GM12878 (cell line): ENCODE measurements around the gene TLL1. TPM values are rescaled to one million over a fixed set of nuclear protein-coding genes. Genes with fewer than 3 reads are reported as not detected.

Experiments used
- ATAC-seq: fragments of 200-7000 bp; cut with Tn5 transposase; 3 replicates; pipeline ENCODE4 v1.9.1; 2020; ENCODE audit warnings: mild to moderate bottlenecking, moderate library complexity
- BruUV-seq: library from RNA; stranded (reverse); fragments of 400-500 nt; replicated peaks from 2 replicates; lab custom pipeline; 2021; lab: Mats Ljungman, UMichigan
- CTCF ChIA-PET: fragments of 300-600 bp; sonication (Branson Sonifier 250); formaldehyde crosslinking; extraction: SDS; loops from one replicate; lab custom pipeline; 2021; ENCODE audit warnings: inconsistent platforms; lab: Yijun Ruan, JAX
- POLR2A ChIA-PET: fragments of 350-600 bp; formaldehyde crosslinking; extraction: SDS; loops from one replicate; lab custom pipeline; 2021; ENCODE audit warnings: inconsistent platforms; lab: Charles Lee
- RAD21 ChIA-PET: fragments of 300-600 bp; sonication (Branson Sonifier 250); formaldehyde crosslinking; loops from one replicate; lab custom pipeline; 2023; ENCODE audit warnings: antibody characterized with exemption; ENCODE audit not compliant: unreplicated experiment; lab: Charles Lee
- SMC1A ChIA-PET: fragments of 300-600 bp; sonication (Branson Sonifier 250); formaldehyde crosslinking; loops from one replicate; lab custom pipeline; 2023; ENCODE audit not compliant: unreplicated experiment, uncharacterized antibody; lab: Charles Lee
- DNase-seq: peaks from one replicate; pipeline ENCODE4 v3.0.0-alpha.2; 2011; ENCODE audit warnings: low read depth, low spot score
- FAIRE-seq: peaks from 3 replicates; lab custom pipeline; 2011; peaks lifted over from hg19 to GRCh38; lab: Jason Lieb, UNC
- H2AFZ ChIP-seq: 2 replicates; pipeline ENCODE4 v1.6.0; 2011; ENCODE audit warnings: low read depth, low read length, control low read depth; ENCODE audit not compliant: control insufficient read depth
- H3K27ac ChIP-seq: 2 replicates; pipeline ENCODE4 v1.5.1; 2011; ENCODE audit warnings: control low read depth; ENCODE audit not compliant: control insufficient read depth, insufficient read depth
- H3K27me3 ChIP-seq, 2 experiments: replicated peaks in 1 of 2; 2 replicates each; pipeline versions ENCODE4 v1.6.0 to v1.6.1; 2011; ENCODE audit warnings: low read length in 1 of 2; ENCODE audit not compliant: control insufficient read depth in 2 of 2, insufficient read depth in 2 of 2
- H3K36me3 ChIP-seq, 2 experiments: 2 replicates each; pipeline ENCODE4 v1.5.1; 2011; ENCODE audit warnings: low read length in 1 of 2; ENCODE audit not compliant: control insufficient read depth in 2 of 2, insufficient read depth in 2 of 2
- H3K4me1 ChIP-seq: 2 replicates; pipeline ENCODE4 v1.6.1; 2011; ENCODE audit warnings: mild to moderate bottlenecking, low read length, moderate library complexity, mixed read lengths; ENCODE audit not compliant: control insufficient read depth, insufficient read depth
- H3K4me2 ChIP-seq: 2 replicates; pipeline ENCODE4 v1.6.0; 2011; ENCODE audit warnings: control low read depth; ENCODE audit not compliant: control insufficient read depth, insufficient read depth
- H3K4me3 ChIP-seq: fragments of 200-600 bp; sonication (generic); 2 replicates; pipeline ENCODE4 v1.5.1; 2016
- H3K79me2 ChIP-seq: 2 replicates; pipeline ENCODE4 v1.6.0; 2011; ENCODE audit warnings: low read length; ENCODE audit not compliant: control insufficient read depth, insufficient read depth
- H3K9ac ChIP-seq: 2 replicates; pipeline ENCODE4 v1.8.0; 2011; ENCODE audit warnings: low read length, control low read depth, mixed read lengths; ENCODE audit not compliant: control insufficient read depth, insufficient read depth
- H3K9me3 ChIP-seq: replicated peaks from 3 replicates; pipeline ENCODE4 v1.5.1; 2011; ENCODE audit warnings: mild to moderate bottlenecking, low read length; ENCODE audit not compliant: control insufficient read depth, insufficient read depth
- H4K20me1 ChIP-seq: 2 replicates; pipeline ENCODE4 v1.6.0; 2011; ENCODE audit not compliant: control insufficient read depth, insufficient read depth
- ATF2 ChIP-seq: IDR thresholded peaks from 2 replicates; pipeline ENCODE4 v1.6.1; 2012; ENCODE audit warnings: low read length, inconsistent platforms
- CEBPB ChIP-seq, 2 experiments: fragments of 150-350 bp in 1 of 2; IDR thresholded peaks; 2 replicates each; pipeline ENCODE4 v1.6.1; 2012 to 2014; ENCODE audit warnings: low read depth in 2 of 2, low read length in 2 of 2, borderline replicate concordance in 1 of 2, inconsistent platforms in 1 of 2
- CREB1 ChIP-seq: IDR thresholded peaks from 2 replicates; pipeline ENCODE4 v1.6.1; 2012; ENCODE audit warnings: low read depth, mild to moderate bottlenecking, inconsistent platforms
- CREM ChIP-seq: IDR thresholded peaks from 2 replicates; pipeline ENCODE4 v1.6.1; 2014; ENCODE audit warnings: antibody characterized with exemption, low read depth
- CUX1 ChIP-seq: IDR thresholded peaks from 2 replicates; pipeline ENCODE4 v1.6.1; 2012; ENCODE audit warnings: improper control_type of control experiment, low read depth, low read length; ENCODE audit not compliant: insufficient replicate concordance
- E4F1 ChIP-seq: fragments of 450-650 bp; IDR thresholded peaks from 2 replicates; pipeline ENCODE4 v1.6.1; 2018; ENCODE audit warnings: borderline replicate concordance, mild to moderate bottlenecking; ENCODE audit not compliant: partially characterized antibody
- ESRRA ChIP-seq: IDR thresholded peaks from 2 replicates; pipeline ENCODE4 v1.6.1; 2012; ENCODE audit warnings: mild to moderate bottlenecking, low read length, improper control_type of control experiment
- EZH2 ChIP-seq: IDR thresholded peaks from 2 replicates; pipeline ENCODE4 v1.6.1; 2012; ENCODE audit warnings: low read depth, mild to moderate bottlenecking, control low read depth, inconsistent platforms, low read length, borderline replicate concordance; ENCODE audit not compliant: control insufficient read depth
- FOXK2 ChIP-seq: fragments of 450-650 bp; IDR thresholded peaks from 2 replicates; pipeline ENCODE4 v1.6.1; 2017; ENCODE audit warnings: mild to moderate bottlenecking, moderate library complexity
- MEF2B ChIP-seq: fragments of 450-650 bp; IDR thresholded peaks from 2 replicates; pipeline ENCODE4 v1.6.1; 2018; ENCODE audit warnings: mild to moderate bottlenecking, moderate library complexity; ENCODE audit not compliant: partially characterized antibody, poor library complexity, severe bottlenecking
- MYC ChIP-seq: IDR thresholded peaks from 2 replicates; pipeline ENCODE4 v1.6.1; 2011; ENCODE audit warnings: mild to moderate bottlenecking, low read length, moderate library complexity, inconsistent platforms; ENCODE audit not compliant: insufficient read depth, insufficient replicate concordance, insufficient read length, severe bottlenecking
- RB1 ChIP-seq: fragments of 450-650 bp; formaldehyde crosslinking; IDR thresholded peaks from 2 replicates; pipeline ENCODE4 v1.6.1; 2017; ENCODE audit warnings: mild to moderate bottlenecking, borderline replicate concordance
- RBBP5 ChIP-seq: fragments of 200-600 bp; sonication (generic); conservative IDR thresholded peaks from 2 replicates; pipeline ENCODE4 v1.6.1; 2016
- SMC3 ChIP-seq: IDR thresholded peaks from 2 replicates; pipeline ENCODE4 v1.6.1; 2011; ENCODE audit warnings: low read length, improper control_type of control experiment, borderline replicate concordance
- TAF1 ChIP-seq: IDR thresholded peaks from 2 replicates; pipeline ENCODE4 v1.6.1; 2011; ENCODE audit warnings: mild to moderate bottlenecking, low read depth, low read length, borderline replicate concordance
- YY1 ChIP-seq: IDR thresholded peaks from 2 replicates; pipeline ENCODE4 v1.6.1; 2011; ENCODE audit warnings: low read depth, mild to moderate bottlenecking, low read length
- WGBS: methylation state at CpG from one replicate; pipeline ENCODE4 v1.1.6; 2016; ENCODE audit warnings: low lambda C conversion rate; ENCODE audit not compliant: insufficient replicate concordance, insufficient coverage; ENCODE audit errors: missing lambda C conversion rate; 5-methylcytosine and 5-hydroxymethylcytosine counted together
- in situ Hi-C: fragments of 300-500 bp; cut with MboI; formaldehyde crosslinking; loops from 9 replicates; pipeline ENCODE4 v1.14.3; 2018; ENCODE audit warnings: mixed read lengths
- intact Hi-C: fragments of 100-400 bp; cut with micrococcal nuclease; formaldehyde crosslinking; loops from one replicate; pipeline ENCODE4 v1.14.2; 2022; ENCODE audit not compliant: unreplicated experiment
- polyA plus RNA-seq, 11 experiments: library from polyadenylated mRNA; depleted of rRNA in 4 of 11; unstranded in 6 of 11; stranded (reverse) in 5 of 11; fragments of >200 nt; fragmentation: Nextera tagmentation in 4 of 11; fragmentation: Illumina TruSeq in 1 of 11; extraction: Ambion mirVana in 4 of 11; extraction: Trizol in 1 of 11; gene quantifications; 1 replicate in 1 of 11; 2 replicates in 10 of 11; pipeline versions ENCODE4 v1.2.1 to v1.2.3, GENCODE V29; 2011 to 2016; ENCODE audit warnings: inconsistent platforms in 2 of 11, missing spikeins in 2 of 11, low read depth in 1 of 11
- total RNA-seq, 4 experiments: library from RNA; depleted of rRNA in 3 of 4; stranded (reverse); fragments of >200 nt in 3 of 4; fragmentation: Illumina TruSeq in 1 of 4; extraction: Trizol in 1 of 4; gene quantifications; 2 replicates each; pipeline versions ENCODE4 v1.2.1 to v1.2.3, GENCODE V29; 2013 to 2021

Gene TLL1
- total and polyA plus RNA-seq, 10 of the 15 experiments (the other 5 are each of a cell fraction or from before 2014, with no cell fraction given), result 0.02 to 0.31 (median 0.05) TPM; not detected in 2

- ChIA-PET SMC1A (no interaction called here), POLR2A (no interaction called here), RAD21 (no interaction called here), CTCF (no interaction called here)
- no peaks in the 10 kb centered on the region for H4K20me1 ChIP-seq
- intact Hi-C loops (no loop called here), in situ Hi-C loops (no loop called here)
- no peaks in the 10 kb centered on the region for H3K79me2 ChIP-seq
- 42% methylated on average over 2 of the region's 2 CpGs for WGBS
- H3K27ac ChIP-seq, result no peak overlapping the region
- H3K9me3 ChIP-seq, result no peaks in the 10 kb centered on the region
- ATAC-seq (no peak), FAIRE-seq (no peak), DNase-seq (no peak)
- no peak overlapping the region for H3K4me3 ChIP-seq
- H3K36me3 ChIP-seq, result no peaks in the 10 kb centered on the region
- no peak overlapping the region for H3K4me2 ChIP-seq
- no peak overlapping the region for H3K9ac ChIP-seq
- H2AFZ ChIP-seq, result no peak overlapping the region
- no TSS peak for BruUV-seq
- no peaks in the 10 kb centered on the region for H3K4me1 ChIP-seq
- no peaks in the 10 kb centered on the region for H3K27me3 ChIP-seq
- TF ChIP-seq TAF1 (no peak), RBBP5 (no peak), CUX1 (no peak), E4F1 (no peak), MEF2B (no peak), ATF2 (no peak), ESRRA (no peak), YY1 (no peak), CREB1 (no peak), MYC (no peak), CEBPB (IDR thresholded peaks at IDR 0.05; ENCODE audit: borderline replicate concordance in 1 of 2, low read depth in 2 of 2, low read length in 2 of 2) (no peak), EZH2 (no peak), CREM (no peak), RB1 (no peak), SMC3 (no peak), FOXK2 (no peak)
Measured at GRCh38 chr4:166006217-166006616, 133.2 kb downstream of the TLL1 start.
